SK-N-SH (cell line): Measurements from ENCODE around the gene PDS5B.

Source experiments
- CTCF ChIP-seq: fragments of 200-600 bp; sonication (generic); IDR thresholded peaks from 2 replicates; pipeline ENCODE4 v1.6.1; 2017; ENCODE audit warnings: antibody characterized with exemption, mild to moderate bottlenecking, moderate library complexity
- FOXM1 ChIP-seq: IDR thresholded peaks from 2 replicates; pipeline ENCODE4 v1.4.0; 2012; ENCODE audit warnings: low read depth, mild to moderate bottlenecking
- MXI1 ChIP-seq: IDR thresholded peaks from 2 replicates; pipeline ENCODE4 v1.6.1; 2012; ENCODE audit warnings: mild to moderate bottlenecking, low read depth, low read length, improper control_type of control experiment
- TAF1 ChIP-seq: IDR thresholded peaks from 2 replicates; pipeline ENCODE4 v1.6.1; 2012; ENCODE audit warnings: low read depth, mild to moderate bottlenecking, low read length, moderate library complexity, borderline replicate concordance
- ZBTB33 ChIP-seq: IDR thresholded peaks from 2 replicates; pipeline ENCODE4 v1.4.0; 2012; ENCODE audit warnings: low read depth, borderline replicate concordance

- TF ChIP-seq CTCF (no peak), FOXM1 (no peak), MXI1 (no peak), TAF1 (no peak), ZBTB33 (no peak)
Measured at GRCh38 chr13:32624441-32624840, 38.2 kb downstream of the PDS5B start.
